Measurements from ENCODE around the gene MTIF3.

- TF ChIP-seq EZH2 (IDR thresholded peaks at IDR 0.05; ENCODE audit: borderline replicate concordance, low read depth, low read length, severe bottlenecking): no peak
- no peak for TF ChIP-seq CTCF (IDR thresholded peaks at IDR 0.05; ENCODE audit: borderline replicate concordance, extremely low read depth, low read length, poor library complexity, severe bottlenecking)
Observed at GRCh38 chr13:27398360-27398759, 52.0 kb downstream of the MTIF3 start.
